Panc1 (cell line): ENCODE measurements around the gene KRT27. TPM values are rescaled to one million over a fixed set of nuclear protein-coding genes. Genes with fewer than 3 reads are reported as not detected.

Experiments used
- ATAC-seq: fragments of 200-7000 bp; cut with Tn5 transposase; 2 replicates; pipeline ENCODE4 v1.9.1; 2020; ENCODE audit warnings: mild to moderate bottlenecking, moderate library complexity
- BruUV-seq: library from RNA; stranded (reverse); fragments of 400-500 nt; replicated peaks from 2 replicates; lab custom pipeline; 2021; lab: Mats Ljungman, UMichigan
- CTCF ChIA-PET: fragments of 300-600 bp; sonication (Branson Sonifier 250); formaldehyde crosslinking; loops from one replicate; lab custom pipeline; 2022; ENCODE audit warnings: antibody characterized with exemption; lab: Charles Lee
- POLR2A ChIA-PET: fragments of 300-600 bp; sonication (Branson Sonifier 250); formaldehyde crosslinking; loops from one replicate; lab custom pipeline; 2022; ENCODE audit warnings: antibody characterized with exemption; lab: Charles Lee
- DNase-seq: peaks from one replicate; pipeline ENCODE4 v3.0.0-alpha.2; 2010; ENCODE audit warnings: low read depth, low spot score
- H3K27ac ChIP-seq: 2 replicates; pipeline ENCODE4 v1.5.1; 2011; ENCODE audit warnings: mild to moderate bottlenecking, low read length, inconsistent platforms
- H3K27me3 ChIP-seq: fragments of 200-500 bp; sonication (Bioruptor generic); 2 replicates; pipeline ENCODE4 v1.6.0; 2014; ENCODE audit warnings: low read length, inconsistent platforms; ENCODE audit not compliant: control insufficient read depth, insufficient read depth
- H3K36me3 ChIP-seq: fragments of 200-500 bp; sonication (Bioruptor generic); 2 replicates; pipeline ENCODE4 v1.5.1; 2014; ENCODE audit warnings: inconsistent platforms, mild to moderate bottlenecking, low read length, moderate library complexity; ENCODE audit not compliant: control insufficient read depth, insufficient read depth
- H3K4me1 ChIP-seq: 2 replicates; pipeline ENCODE4 v1.5.1; 2011; ENCODE audit warnings: inconsistent platforms, mild to moderate bottlenecking, low read length, moderate library complexity; ENCODE audit not compliant: control insufficient read depth, insufficient read depth
- H3K4me3 ChIP-seq, 2 experiments: 2 replicates each; pipeline ENCODE4 v1.5.1; 2011 to 2012; ENCODE audit warnings: low read depth in 2 of 2, low read length in 2 of 2, mild to moderate bottlenecking in 2 of 2, inconsistent platforms in 1 of 2, moderate library complexity in 1 of 2
- H3K9me3 ChIP-seq: fragments of 200-500 bp; sonication (Bioruptor generic); 2 replicates; pipeline ENCODE4 v1.5.1; 2014; ENCODE audit warnings: low read depth, mild to moderate bottlenecking, inconsistent platforms, low read length, moderate library complexity; ENCODE audit not compliant: control insufficient read depth, insufficient read depth
- POLR2AphosphoS5 ChIP-seq: IDR thresholded peaks from 2 replicates; pipeline ENCODE4 v1.6.1; 2012; ENCODE audit warnings: mild to moderate bottlenecking, low read depth, low read length, moderate library complexity
- SIN3A ChIP-seq: IDR thresholded peaks from 2 replicates; pipeline ENCODE4 v1.6.1; 2012; ENCODE audit warnings: low read depth, mild to moderate bottlenecking, low read length, moderate library complexity, borderline replicate concordance; ENCODE audit not compliant: insufficient read depth
- TCF7L2 ChIP-seq: IDR thresholded peaks from 2 replicates; pipeline ENCODE4 v1.6.1; 2011; ENCODE audit warnings: mild to moderate bottlenecking, low read depth, low read length, inconsistent platforms
- in situ Hi-C: cut with HindIII; loops from 2 replicates; pipeline ENCODE4 v1.10.0; 2016; ENCODE audit warnings: low sequenced_read_pairs, low pct_unique_long_range_greater_than_20kb
- intact Hi-C: fragments of 100-400 bp; cut with micrococcal nuclease; formaldehyde crosslinking; loops from one replicate; pipeline ENCODE4 v1.10.0; 2022; ENCODE audit not compliant: unreplicated experiment
- total RNA-seq: library from RNA; stranded (reverse); gene quantifications from one replicate; pipeline ENCODE4 v1.2.1, GENCODE V29; 2021; ENCODE audit not compliant: unreplicated experiment
- TF ChIP-seq, protein P1 (sequence below): fragments of 450-650 bp; IDR thresholded peaks from 2 replicates; pipeline ENCODE4 v1.5.1; 2017; ENCODE audit warnings: mild to moderate bottlenecking
- TF ChIP-seq, protein P2 (sequence below), 2 experiments: IDR thresholded peaks; 2 replicates each; pipeline ENCODE4 v1.6.1; 2011 to 2012; ENCODE audit warnings: low read depth in 2 of 2, control low read depth in 1 of 2, low read length in 1 of 2, mild to moderate bottlenecking in 1 of 2, moderate library complexity in 1 of 2; ENCODE audit not compliant: insufficient read depth in 1 of 2

Gene KRT27
- total RNA-seq, 1 experiment from 2014 or later = not detected

DNA sequence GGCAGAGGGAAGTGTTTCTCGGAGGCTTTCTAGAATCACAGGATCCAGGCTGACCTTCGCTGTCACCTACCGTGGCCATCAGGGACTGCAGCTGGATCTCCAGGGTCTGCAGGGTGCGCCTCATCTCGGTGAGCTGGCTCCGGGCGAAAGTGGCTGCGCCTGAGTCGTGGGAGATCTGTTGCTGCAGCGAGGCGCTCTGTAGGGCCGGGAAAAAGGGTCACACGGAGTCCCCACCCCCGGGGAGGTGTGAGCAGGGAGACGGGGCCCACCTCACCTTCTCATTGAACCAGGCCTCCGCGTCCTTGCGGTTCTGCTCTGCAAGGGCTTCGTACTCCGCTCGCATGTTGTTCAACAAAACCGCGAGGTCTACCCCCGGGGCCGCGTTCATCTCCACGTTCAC lies 14.5 kb upstream of the KRT27 start:
- intact Hi-C loops = no loop called here
- TF ChIP-seq TCF7L2 (no peak), SIN3A (no peak), POLR2AphosphoS5 (no peak)
- TF ChIP-seq, protein P1, sequence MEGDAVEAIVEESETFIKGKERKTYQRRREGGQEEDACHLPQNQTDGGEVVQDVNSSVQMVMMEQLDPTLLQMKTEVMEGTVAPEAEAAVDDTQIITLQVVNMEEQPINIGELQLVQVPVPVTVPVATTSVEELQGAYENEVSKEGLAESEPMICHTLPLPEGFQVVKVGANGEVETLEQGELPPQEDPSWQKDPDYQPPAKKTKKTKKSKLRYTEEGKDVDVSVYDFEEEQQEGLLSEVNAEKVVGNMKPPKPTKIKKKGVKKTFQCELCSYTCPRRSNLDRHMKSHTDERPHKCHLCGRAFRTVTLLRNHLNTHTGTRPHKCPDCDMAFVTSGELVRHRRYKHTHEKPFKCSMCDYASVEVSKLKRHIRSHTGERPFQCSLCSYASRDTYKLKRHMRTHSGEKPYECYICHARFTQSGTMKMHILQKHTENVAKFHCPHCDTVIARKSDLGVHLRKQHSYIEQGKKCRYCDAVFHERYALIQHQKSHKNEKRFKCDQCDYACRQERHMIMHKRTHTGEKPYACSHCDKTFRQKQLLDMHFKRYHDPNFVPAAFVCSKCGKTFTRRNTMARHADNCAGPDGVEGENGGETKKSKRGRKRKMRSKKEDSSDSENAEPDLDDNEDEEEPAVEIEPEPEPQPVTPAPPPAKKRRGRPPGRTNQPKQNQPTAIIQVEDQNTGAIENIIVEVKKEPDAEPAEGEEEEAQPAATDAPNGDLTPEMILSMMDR = no peak
- TF ChIP-seq, protein P2, sequence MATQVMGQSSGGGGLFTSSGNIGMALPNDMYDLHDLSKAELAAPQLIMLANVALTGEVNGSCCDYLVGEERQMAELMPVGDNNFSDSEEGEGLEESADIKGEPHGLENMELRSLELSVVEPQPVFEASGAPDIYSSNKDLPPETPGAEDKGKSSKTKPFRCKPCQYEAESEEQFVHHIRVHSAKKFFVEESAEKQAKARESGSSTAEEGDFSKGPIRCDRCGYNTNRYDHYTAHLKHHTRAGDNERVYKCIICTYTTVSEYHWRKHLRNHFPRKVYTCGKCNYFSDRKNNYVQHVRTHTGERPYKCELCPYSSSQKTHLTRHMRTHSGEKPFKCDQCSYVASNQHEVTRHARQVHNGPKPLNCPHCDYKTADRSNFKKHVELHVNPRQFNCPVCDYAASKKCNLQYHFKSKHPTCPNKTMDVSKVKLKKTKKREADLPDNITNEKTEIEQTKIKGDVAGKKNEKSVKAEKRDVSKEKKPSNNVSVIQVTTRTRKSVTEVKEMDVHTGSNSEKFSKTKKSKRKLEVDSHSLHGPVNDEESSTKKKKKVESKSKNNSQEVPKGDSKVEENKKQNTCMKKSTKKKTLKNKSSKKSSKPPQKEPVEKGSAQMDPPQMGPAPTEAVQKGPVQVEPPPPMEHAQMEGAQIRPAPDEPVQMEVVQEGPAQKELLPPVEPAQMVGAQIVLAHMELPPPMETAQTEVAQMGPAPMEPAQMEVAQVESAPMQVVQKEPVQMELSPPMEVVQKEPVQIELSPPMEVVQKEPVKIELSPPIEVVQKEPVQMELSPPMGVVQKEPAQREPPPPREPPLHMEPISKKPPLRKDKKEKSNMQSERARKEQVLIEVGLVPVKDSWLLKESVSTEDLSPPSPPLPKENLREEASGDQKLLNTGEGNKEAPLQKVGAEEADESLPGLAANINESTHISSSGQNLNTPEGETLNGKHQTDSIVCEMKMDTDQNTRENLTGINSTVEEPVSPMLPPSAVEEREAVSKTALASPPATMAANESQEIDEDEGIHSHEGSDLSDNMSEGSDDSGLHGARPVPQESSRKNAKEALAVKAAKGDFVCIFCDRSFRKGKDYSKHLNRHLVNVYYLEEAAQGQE (IDR thresholded peaks at IDR 0.05; ENCODE audit: insufficient read depth in 1 of 2, low read depth in 2 of 2, low read length in 1 of 2) = no peak
- CTCF ChIA-PET = interaction anchor here (0.7 kb wide), 1 partner anchor 181 kb away, joined by 3 read pairs; no protein-coding TSS in a partner anchor
- peaks cover 26% of the 10 kb centered on the region for H3K27me3 ChIP-seq
- BruUV-seq = no TSS peak
- no peaks in the 10 kb centered on the region for H3K9me3 ChIP-seq
- H3K4me1 ChIP-seq = no peaks in the 10 kb centered on the region
- H3K4me3 ChIP-seq = no peak overlapping the region
- DNase-seq = no peak
- H3K27ac ChIP-seq = no peak overlapping the region
- ATAC-seq = no peak
- in situ Hi-C loops = no loop called here
- no peaks in the 10 kb centered on the region for H3K36me3 ChIP-seq
- POLR2A ChIA-PET = no interaction called here

DNA sequence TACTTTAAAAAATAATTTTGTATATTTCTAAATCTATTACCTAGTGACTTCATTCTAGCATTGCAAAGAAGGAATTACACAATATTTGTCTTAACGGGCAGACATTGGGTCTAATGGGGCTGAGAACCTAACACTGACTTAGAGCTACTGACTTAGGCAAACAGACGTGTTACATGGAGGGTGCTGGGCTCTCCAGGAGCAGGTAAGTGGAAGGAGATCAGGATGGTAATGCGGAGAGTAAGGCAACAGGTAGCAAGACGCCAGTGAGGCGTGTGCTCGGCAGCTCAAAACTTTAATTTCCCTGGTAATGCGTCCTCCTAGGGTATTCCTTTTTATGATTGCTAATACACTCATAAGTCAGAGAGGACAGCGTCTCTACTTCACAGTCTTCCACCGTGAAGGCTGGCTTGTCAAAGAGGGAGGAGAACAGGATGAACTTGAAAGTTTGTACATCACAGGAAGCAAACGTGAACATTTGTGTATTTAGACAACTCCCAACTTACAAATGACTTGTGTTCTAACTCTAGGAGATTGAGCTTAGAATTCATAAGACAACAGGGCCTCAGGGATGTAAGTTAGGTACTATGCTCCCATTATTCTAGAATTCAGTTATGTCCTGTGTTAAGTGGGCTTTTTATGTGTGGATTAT lies 12.8 kb upstream of the KRT27 start:
- in situ Hi-C loops = no loop called here

More for the DNA sequence above, 12.8 kb upstream of the KRT27 start:
- no peak for DNase-seq
- no TSS peak for BruUV-seq
- Histone ChIP-seq H3K4me3 (no peak overlapping the region), H3K27ac (no peak overlapping the region), H3K4me1 (no peaks in the 10 kb centered on the region), H3K9me3 (no peaks in the 10 kb centered on the region), H3K36me3 (no peaks in the 10 kb centered on the region), H3K27me3 (peaks cover 27% of the 10 kb centered on the region)
- ChIA-PET CTCF (interaction anchor here (0.6 to 0.9 kb wide), 2 partner anchors 175 to 214 kb away, joined by 3 read pairs; no protein-coding TSS in a partner anchor), POLR2A (no interaction called here)
- TF ChIP-seq POLR2AphosphoS5 (no peak), SIN3A (no peak), TCF7L2 (no peak)
- TF ChIP-seq, protein P2 (IDR thresholded peaks at IDR 0.05; ENCODE audit: insufficient read depth in 1 of 2, low read depth in 2 of 2, low read length in 1 of 2) = no peak
- TF ChIP-seq, protein P1 = no peak
- ATAC-seq = no peak
- intact Hi-C loops = no loop called here
